ENCODE results near the gene REXO5. TPM values are rescaled to one million over a fixed set of nuclear protein-coding genes. Genes with fewer than 3 reads are reported as not detected.

REXO5 gene
- total and polyA plus RNA-seq, 10 of the 15 experiments (the other 5 are each of a cell fraction or from before 2014, with no cell fraction given): 3.8 to 15.5 (median 10.1) TPM

DNA sequence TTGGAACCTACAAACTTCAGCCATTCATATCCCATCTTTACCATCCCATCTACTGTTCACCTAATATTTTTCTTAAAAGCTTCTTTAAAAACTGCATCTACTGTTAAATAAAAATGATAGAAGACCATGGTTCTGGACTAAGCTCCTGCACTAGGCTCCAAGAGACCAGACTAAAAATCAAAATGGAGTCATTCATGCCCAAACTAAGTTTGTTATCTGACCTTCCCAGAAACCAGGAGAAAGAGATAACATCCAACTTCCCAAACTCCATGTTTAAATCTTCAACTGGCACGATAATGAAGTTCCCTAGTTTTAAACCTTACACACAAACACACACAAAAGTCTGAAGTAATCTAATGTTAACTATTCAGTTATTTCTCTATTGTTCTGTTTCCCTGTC is 80.0 kb downstream of the REXO5 start (continued):
- TF ChIP-seq, protein P1, sequence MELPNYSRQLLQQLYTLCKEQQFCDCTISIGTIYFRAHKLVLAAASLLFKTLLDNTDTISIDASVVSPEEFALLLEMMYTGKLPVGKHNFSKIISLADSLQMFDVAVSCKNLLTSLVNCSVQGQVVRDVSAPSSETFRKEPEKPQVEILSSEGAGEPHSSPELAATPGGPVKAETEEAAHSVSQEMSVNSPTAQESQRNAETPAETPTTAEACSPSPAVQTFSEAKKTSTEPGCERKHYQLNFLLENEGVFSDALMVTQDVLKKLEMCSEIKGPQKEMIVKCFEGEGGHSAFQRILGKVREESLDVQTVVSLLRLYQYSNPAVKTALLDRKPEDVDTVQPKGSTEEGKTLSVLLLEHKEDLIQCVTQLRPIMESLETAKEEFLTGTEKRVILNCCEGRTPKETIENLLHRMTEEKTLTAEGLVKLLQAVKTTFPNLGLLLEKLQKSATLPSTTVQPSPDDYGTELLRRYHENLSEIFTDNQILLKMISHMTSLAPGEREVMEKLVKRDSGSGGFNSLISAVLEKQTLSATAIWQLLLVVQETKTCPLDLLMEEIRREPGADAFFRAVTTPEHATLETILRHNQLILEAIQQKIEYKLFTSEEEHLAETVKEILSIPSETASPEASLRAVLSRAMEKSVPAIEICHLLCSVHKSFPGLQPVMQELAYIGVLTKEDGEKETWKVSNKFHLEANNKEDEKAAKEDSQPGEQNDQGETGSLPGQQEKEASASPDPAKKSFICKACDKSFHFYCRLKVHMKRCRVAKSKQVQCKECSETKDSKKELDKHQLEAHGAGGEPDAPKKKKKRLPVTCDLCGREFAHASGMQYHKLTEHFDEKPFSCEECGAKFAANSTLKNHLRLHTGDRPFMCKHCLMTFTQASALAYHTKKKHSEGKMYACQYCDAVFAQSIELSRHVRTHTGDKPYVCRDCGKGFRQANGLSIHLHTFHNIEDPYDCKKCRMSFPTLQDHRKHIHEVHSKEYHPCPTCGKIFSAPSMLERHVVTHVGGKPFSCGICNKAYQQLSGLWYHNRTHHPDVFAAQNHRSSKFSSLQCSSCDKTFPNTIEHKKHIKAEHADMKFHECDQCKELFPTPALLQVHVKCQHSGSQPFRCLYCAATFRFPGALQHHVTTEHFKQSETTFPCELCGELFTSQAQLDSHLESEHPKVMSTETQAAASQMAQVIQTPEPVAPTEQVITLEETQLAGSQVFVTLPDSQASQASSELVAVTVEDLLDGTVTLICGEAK (IDR thresholded peaks at IDR 0.05; ENCODE audit: borderline replicate concordance): no peak
- TF ChIP-seq MTA2 (IDR thresholded peaks at IDR 0.05; ENCODE audit: low read depth): no peak
- no peak for TF ChIP-seq MYB (IDR thresholded peaks at IDR 0.05; ENCODE audit: borderline replicate concordance, low read depth, low read length)
- TF ChIP-seq, protein P2, sequence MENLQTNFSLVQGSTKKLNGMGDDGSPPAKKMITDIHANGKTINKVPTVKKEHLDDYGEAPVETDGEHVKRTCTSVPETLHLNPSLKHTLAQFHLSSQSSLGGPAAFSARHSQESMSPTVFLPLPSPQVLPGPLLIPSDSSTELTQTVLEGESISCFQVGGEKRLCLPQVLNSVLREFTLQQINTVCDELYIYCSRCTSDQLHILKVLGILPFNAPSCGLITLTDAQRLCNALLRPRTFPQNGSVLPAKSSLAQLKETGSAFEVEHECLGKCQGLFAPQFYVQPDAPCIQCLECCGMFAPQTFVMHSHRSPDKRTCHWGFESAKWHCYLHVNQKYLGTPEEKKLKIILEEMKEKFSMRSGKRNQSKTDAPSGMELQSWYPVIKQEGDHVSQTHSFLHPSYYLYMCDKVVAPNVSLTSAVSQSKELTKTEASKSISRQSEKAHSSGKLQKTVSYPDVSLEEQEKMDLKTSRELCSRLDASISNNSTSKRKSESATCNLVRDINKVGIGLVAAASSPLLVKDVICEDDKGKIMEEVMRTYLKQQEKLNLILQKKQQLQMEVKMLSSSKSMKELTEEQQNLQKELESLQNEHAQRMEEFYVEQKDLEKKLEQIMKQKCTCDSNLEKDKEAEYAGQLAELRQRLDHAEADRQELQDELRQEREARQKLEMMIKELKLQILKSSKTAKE (IDR thresholded peaks at IDR 0.05; ENCODE audit: low read depth, poor library complexity, severe bottlenecking): no peak

DNA sequence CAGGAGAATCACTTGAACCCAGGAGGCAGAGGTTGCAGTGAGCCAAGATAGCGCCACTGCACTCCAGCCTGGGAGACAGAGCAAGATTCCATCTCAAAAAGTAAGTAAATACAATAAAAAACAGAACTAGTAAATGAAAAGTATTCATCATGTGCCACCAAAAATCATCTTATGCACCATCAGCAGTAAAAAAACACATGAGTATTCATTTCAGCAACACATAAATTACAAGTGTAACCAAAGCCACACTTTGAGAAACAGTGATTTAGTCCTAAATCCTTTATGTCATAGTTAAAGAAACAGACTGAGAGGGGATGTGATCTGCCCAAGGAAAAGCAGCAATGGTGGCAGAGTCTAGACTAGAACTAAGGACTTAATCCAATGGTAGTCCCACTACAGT is 80.9 kb downstream of the REXO5 start:
- Histone ChIP-seq H3K79me2 (ENCODE audit: control insufficient read depth, insufficient read depth, low read length) (no peaks in the 10 kb centered on the region), H3K9me3 (replicated peaks; ENCODE audit: control insufficient read depth, insufficient read depth, low read length) (no peaks in the 10 kb centered on the region), H3K4me3 (no peak overlapping the region), H3K27me3 (replicated peaks in 1 of 2; ENCODE audit: control insufficient read depth in 2 of 2, insufficient read depth in 2 of 2, low read length in 1 of 2) (no peaks in the 10 kb centered on the region), H3K4me1 (ENCODE audit: control insufficient read depth, insufficient read depth, low read length) (no peaks in the 10 kb centered on the region), H3K4me2 (ENCODE audit: control insufficient read depth, insufficient read depth) (no peak overlapping the region), H3K27ac (ENCODE audit: control insufficient read depth, insufficient read depth) (no peak overlapping the region), H4K20me1 (ENCODE audit: control insufficient read depth, insufficient read depth) (no peaks in the 10 kb centered on the region), H3K36me3 (ENCODE audit: control insufficient read depth in 2 of 2, insufficient read depth in 2 of 2, low read length in 1 of 2) (no peaks in the 10 kb centered on the region; a peak in 2 of 4 replicates), H2AFZ (ENCODE audit: control insufficient read depth, low read depth, low read length) (no peak overlapping the region), H3K9ac (ENCODE audit: control insufficient read depth, insufficient read depth, low read length) (no peak overlapping the region)
- no peak for DNase-seq (ENCODE audit: low read depth, low spot score)
- intact Hi-C loops (cut with micrococcal nuclease; ENCODE audit: unreplicated experiment) (no loop called here), in situ Hi-C loops (cut with MboI) (no loop called here)
- ChIA-PET RAD21 (ENCODE audit: unreplicated experiment) (interaction anchor here (3.0 kb wide), 1 partner anchor 37 kb away, joined by 7 read pairs; no protein-coding TSS in a partner anchor), CTCF (interaction anchor here (0.7 kb wide), 1 partner anchor 12 kb away, joined by 3 read pairs; no protein-coding TSS in a partner anchor), SMC1A (ENCODE audit: uncharacterized antibody, unreplicated experiment) (interaction anchor here (1.5 to 2.4 kb wide), 2 partner anchors 12 to 37 kb away, joined by 6 to 7 read pairs; no protein-coding TSS in a partner anchor), POLR2A (interaction anchor here (1.3 kb wide), 1 partner anchor 12 kb away, joined by 3 read pairs; no protein-coding TSS in a partner anchor)
- 100% methylated on average over 1 of the region's 1 CpG for WGBS (ENCODE audit: insufficient coverage, insufficient replicate concordance, low lambda C conversion rate, missing lambda C conversion rate)
- no peak for FAIRE-seq
- ATAC-seq: no peak
- TF ChIP-seq ZNF622 (IDR thresholded peaks at IDR 0.05): no peak
- TF ChIP-seq POLR2A (IDR thresholded peaks at IDR 0.05; ENCODE audit: low read depth, low read length): no peak
- no peak for TF ChIP-seq ZNF384 (IDR thresholded peaks at IDR 0.05; ENCODE audit: borderline replicate concordance, low read depth, low read length)
- no peak for TF ChIP-seq STAT1 (conservative IDR thresholded peaks at IDR 0.05)
- no peak for TF ChIP-seq MYB (IDR thresholded peaks at IDR 0.05; ENCODE audit: borderline replicate concordance, low read depth, low read length)
- no peak for TF ChIP-seq BRCA1 (IDR thresholded peaks at IDR 0.05; ENCODE audit: low read depth, low read length)
- TF ChIP-seq RBBP5 (conservative IDR thresholded peaks at IDR 0.05): no peak
- TF ChIP-seq, protein P3, sequence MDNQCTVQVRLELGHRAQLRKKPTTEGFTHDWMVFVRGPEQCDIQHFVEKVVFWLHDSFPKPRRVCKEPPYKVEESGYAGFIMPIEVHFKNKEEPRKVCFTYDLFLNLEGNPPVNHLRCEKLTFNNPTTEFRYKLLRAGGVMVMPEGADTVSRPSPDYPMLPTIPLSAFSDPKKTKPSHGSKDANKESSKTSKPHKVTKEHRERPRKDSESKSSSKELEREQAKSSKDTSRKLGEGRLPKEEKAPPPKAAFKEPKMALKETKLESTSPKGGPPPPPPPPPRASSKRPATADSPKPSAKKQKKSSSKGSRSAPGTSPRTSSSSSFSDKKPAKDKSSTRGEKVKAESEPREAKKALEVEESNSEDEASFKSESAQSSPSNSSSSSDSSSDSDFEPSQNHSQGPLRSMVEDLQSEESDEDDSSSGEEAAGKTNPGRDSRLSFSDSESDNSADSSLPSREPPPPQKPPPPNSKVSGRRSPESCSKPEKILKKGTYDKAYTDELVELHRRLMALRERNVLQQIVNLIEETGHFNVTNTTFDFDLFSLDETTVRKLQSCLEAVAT (IDR thresholded peaks at IDR 0.05): no peak
- TF ChIP-seq EP300 (IDR thresholded peaks at IDR 0.05; ENCODE audit: borderline replicate concordance in 1 of 2, control insufficient read depth in 1 of 2, low read depth in 2 of 2, low read length in 2 of 2): no peak
- TF ChIP-seq SUPT20H (IDR thresholded peaks at IDR 0.05; ENCODE audit: borderline replicate concordance, control insufficient read depth, low read depth, low read length): no peak
- BruUV-seq (replicated peaks): no TSS peak
